A549 (cell line): ENCODE data around the gene HRH1.

Experiments
- TF ChIP-seq, protein P1 (sequence below): fragments of >200 bp; sonication (Bioruptor Twin); formaldehyde crosslinking; IDR thresholded peaks from 3 replicates; pipeline ENCODE4 v1.5.1; 2016
- TF ChIP-seq, protein P2 (sequence below): IDR thresholded peaks from 2 replicates; pipeline ENCODE4 v1.6.1; 2012

GRCh38 chr3:11140713-11141104 is 13.6 kb upstream of the HRH1 start:
- TF ChIP-seq, protein P1, sequence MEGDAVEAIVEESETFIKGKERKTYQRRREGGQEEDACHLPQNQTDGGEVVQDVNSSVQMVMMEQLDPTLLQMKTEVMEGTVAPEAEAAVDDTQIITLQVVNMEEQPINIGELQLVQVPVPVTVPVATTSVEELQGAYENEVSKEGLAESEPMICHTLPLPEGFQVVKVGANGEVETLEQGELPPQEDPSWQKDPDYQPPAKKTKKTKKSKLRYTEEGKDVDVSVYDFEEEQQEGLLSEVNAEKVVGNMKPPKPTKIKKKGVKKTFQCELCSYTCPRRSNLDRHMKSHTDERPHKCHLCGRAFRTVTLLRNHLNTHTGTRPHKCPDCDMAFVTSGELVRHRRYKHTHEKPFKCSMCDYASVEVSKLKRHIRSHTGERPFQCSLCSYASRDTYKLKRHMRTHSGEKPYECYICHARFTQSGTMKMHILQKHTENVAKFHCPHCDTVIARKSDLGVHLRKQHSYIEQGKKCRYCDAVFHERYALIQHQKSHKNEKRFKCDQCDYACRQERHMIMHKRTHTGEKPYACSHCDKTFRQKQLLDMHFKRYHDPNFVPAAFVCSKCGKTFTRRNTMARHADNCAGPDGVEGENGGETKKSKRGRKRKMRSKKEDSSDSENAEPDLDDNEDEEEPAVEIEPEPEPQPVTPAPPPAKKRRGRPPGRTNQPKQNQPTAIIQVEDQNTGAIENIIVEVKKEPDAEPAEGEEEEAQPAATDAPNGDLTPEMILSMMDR = no peak
- TF ChIP-seq, protein P2, sequence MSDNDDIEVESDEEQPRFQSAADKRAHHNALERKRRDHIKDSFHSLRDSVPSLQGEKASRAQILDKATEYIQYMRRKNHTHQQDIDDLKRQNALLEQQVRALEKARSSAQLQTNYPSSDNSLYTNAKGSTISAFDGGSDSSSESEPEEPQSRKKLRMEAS = no peak
